ENCODE data around the gene INO80E. TPM values are rescaled to one million over a fixed set of nuclear protein-coding genes. Genes with fewer than 3 reads are reported as not detected.

INO80E gene
- total RNA-seq, 1 donor from 2014 or later: 31.3 TPM

DNA sequence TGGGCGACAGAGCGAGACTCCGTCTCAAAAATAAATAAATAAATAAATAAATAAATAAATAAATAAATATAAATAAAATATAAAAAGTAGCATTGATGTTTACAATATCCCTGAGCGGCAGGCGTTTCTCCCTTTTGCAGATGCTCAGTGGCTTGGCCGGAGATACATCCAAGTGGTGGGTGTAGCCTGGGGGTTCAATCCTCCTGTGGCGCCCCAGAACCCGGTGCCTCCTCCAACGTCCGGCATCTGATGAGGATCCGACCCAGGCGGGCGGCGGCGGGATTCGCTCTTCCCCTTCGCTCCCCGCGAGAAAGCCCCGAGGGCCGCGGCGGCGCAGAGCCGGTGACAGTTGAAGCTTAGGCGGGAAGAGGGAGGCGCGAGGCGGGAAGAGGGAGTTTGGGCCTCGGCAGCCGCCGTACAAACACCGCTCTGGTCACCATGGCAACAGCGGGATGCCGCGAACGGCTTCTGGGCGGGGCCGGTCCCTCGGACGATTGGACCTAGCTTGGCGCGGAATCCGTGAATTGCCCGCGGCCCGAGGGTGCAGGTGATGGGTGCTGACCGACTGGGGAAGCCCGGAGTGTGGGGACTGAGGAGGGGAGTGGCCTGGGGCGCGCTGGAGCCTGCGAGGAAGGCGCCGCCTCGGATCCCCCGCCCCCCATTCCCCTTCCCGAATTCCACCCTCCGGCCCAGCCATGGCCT, 56.8 kb downstream of the INO80E start:
- ATAC-seq: peak; percentile 96
- intact Hi-C loops (cut with micrococcal nuclease): no loop called here

DNA sequence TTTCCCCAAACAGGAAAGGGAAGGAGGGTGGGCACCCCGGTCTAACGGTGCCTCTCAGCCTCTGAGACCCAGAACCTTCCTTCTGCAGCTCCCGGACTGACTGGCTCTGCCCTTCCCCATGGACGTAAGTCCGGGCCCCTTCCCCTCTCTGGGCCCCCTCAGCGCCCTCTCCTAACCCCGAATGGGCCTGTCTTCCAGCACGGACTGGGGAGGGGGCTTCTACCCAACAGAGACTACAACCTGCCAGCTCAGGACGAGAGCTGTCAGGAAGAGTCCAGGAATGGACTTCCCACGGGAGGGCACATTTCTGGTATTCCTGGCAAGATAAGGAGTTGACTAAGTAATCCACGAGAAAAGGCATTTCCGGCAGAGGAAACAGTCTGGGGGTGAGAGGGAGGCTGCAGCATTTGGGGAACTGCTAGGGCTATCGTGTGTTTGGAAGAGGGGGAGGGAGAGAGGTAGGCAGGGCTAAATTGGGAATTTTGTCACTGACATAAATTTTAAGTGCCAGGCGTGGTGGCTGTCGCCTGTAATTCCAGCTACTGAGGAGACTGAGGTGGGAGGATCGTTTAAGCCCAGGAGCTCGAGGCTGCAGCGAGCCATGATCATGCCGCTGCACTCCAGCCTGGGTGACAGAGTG, 57.5 kb downstream of the INO80E start:
- DNase-seq (no peak), ATAC-seq (peak; percentile 27)
- intact Hi-C loops (cut with micrococcal nuclease): no loop called here

More for the DNA sequence above, 56.8 kb downstream of the INO80E start:
- DNase-seq: peak; percentile 96

GRCh38 chr16:30054451-30054850, 58.4 kb downstream of the INO80E start:
- DNase-seq (no peak), ATAC-seq (no peak)
- intact Hi-C loops (cut with micrococcal nuclease): no loop called here

- intact Hi-C loops (cut with micrococcal nuclease): no loop called here
- no peak for ATAC-seq
- no peak for DNase-seq
Observed at GRCh38 chr16:30054959-30055553, 59.0 kb downstream of the INO80E start.

Other genes starting within 250 kb of the INO80E start
- not detected for gene ZG16, start 218.0 kb upstream of the INO80E start, total RNA-seq
- 55.2 TPM for gene KIF22, start 205.5 kb upstream of the INO80E start, total RNA-seq
- 101 TPM for gene MAZ, start 189.7 kb upstream of the INO80E start, total RNA-seq
- 3.1 TPM for gene PRRT2, start 184.0 kb upstream of the INO80E start, total RNA-seq
- gene PAGR1, start 180.1 kb upstream of the INO80E start, total RNA-seq: 16.2 TPM
- gene MVP, start 175.8 kb upstream of the INO80E start, total RNA-seq: 47.0 TPM
- gene CDIPT, start 133.0 kb upstream of the INO80E start, total RNA-seq: 65.8 TPM
- 0.22 TPM for gene SEZ6L2, start 96.7 kb upstream of the INO80E start, total RNA-seq
- 0.37 TPM for gene ASPHD1, start 95.8 kb upstream of the INO80E start, total RNA-seq
- 5.5 TPM for gene KCTD13, start 70.0 kb upstream of the INO80E start, total RNA-seq
- 66.2 TPM for gene TMEM219, start 34.2 kb upstream of the INO80E start, total RNA-seq
- 34.9 TPM for gene TAOK2, start 22.4 kb upstream of the INO80E start, total RNA-seq
- 19.4 TPM for gene HIRIP3, start 624 bp upstream of the INO80E start, total RNA-seq
- 0.82 TPM for gene DOC2A, start 14.8 kb downstream of the INO80E start, total RNA-seq
- not detected for gene C16orf92, start 27.0 kb downstream of the INO80E start, total RNA-seq
- not detected for gene TLCD3B, start 35.0 kb downstream of the INO80E start, total RNA-seq
- 4,258 TPM for gene ALDOA, start 69.5 kb downstream of the INO80E start, total RNA-seq
- gene PPP4C, start 79.8 kb downstream of the INO80E start, total RNA-seq: 33.1 TPM
- 0.79 TPM for gene TBX6, start 95.7 kb downstream of the INO80E start, total RNA-seq
- 66.0 TPM for gene YPEL3, start 100.0 kb downstream of the INO80E start, total RNA-seq
- 2.0 TPM for gene GDPD3, start 117.3 kb downstream of the INO80E start, total RNA-seq
- 44.7 TPM for gene MAPK3, start 127.0 kb downstream of the INO80E start, total RNA-seq
- 10.3 TPM for gene CORO1A, start 187.4 kb downstream of the INO80E start, total RNA-seq
- gene BOLA2B, start 197.4 kb downstream of the INO80E start, total RNA-seq: 49.5 TPM
- 16.5 TPM for gene SLX1A, start 197.6 kb downstream of the INO80E start, total RNA-seq
- gene SULT1A3, start 203.0 kb downstream of the INO80E start, total RNA-seq: 12.5 TPM

All from left ventricle myocardium superior (tissue), 1 donor.